OCI-LY7 (cell line): ENCODE results near the gene SERPINC1. TPM values are rescaled to one million over a fixed set of nuclear protein-coding genes. Genes with fewer than 3 reads are reported as not detected.

Experiments
- BruUV-seq: library from RNA; stranded (reverse); fragments of 400-500 nt; replicated peaks from 2 replicates; lab custom pipeline; 2021; lab: Mats Ljungman, UMichigan
- CTCF ChIA-PET: fragments of 300-600 bp; sonication (Branson Sonifier 250); formaldehyde crosslinking; loops from one replicate; lab custom pipeline; 2022; ENCODE audit warnings: antibody characterized with exemption; ENCODE audit not compliant: unreplicated experiment; lab: Charles Lee
- POLR2A ChIA-PET: fragments of 300-600 bp; sonication (Branson Sonifier 250); formaldehyde crosslinking; loops from one replicate; lab custom pipeline; 2022; ENCODE audit warnings: antibody characterized with exemption; lab: Charles Lee
- DNase-seq: peaks from one replicate; pipeline ENCODE4 v3.0.0-alpha.2; 2015; ENCODE audit warnings: low spot score
- H2AFZ ChIP-seq: fragments of 200-600 bp; sonication (generic), shearing (Covaris generic); 2 replicates; pipeline ENCODE4 v1.6.1; 2014; ENCODE audit warnings: mild to moderate bottlenecking, antibody characterized with exemption, low read length, moderate library complexity
- H3K27ac ChIP-seq: fragments of 200-600 bp; sonication (generic); 2 replicates; pipeline ENCODE4 v1.5.1; 2014; ENCODE audit warnings: mixed run types, low read depth, mild to moderate bottlenecking, moderate library complexity, low read length, inconsistent platforms; ENCODE audit not compliant: poor library complexity, severe bottlenecking
- H3K36me3 ChIP-seq: fragments of 200-600 bp; sonication (generic); 2 replicates; pipeline ENCODE4 v1.6.1; 2014; ENCODE audit warnings: mild to moderate bottlenecking, antibody characterized with exemption, low read length, moderate library complexity, mixed read lengths; ENCODE audit not compliant: insufficient read depth
- H3K4me1 ChIP-seq: fragments of 200-600 bp; sonication (generic); 2 replicates; pipeline ENCODE4 v1.5.1; 2014; ENCODE audit warnings: mild to moderate bottlenecking, low read length; ENCODE audit not compliant: insufficient read depth, poor library complexity, severe bottlenecking
- H3K4me2 ChIP-seq: fragments of 200-600 bp; sonication (generic); 2 replicates; pipeline ENCODE4 v1.6.1; 2014; ENCODE audit warnings: mild to moderate bottlenecking, low read length
- H3K4me3 ChIP-seq: fragments of 200-600 bp; sonication (generic); 2 replicates; pipeline ENCODE4 v1.5.1; 2014; ENCODE audit warnings: mild to moderate bottlenecking, low read depth, low read length; ENCODE audit not compliant: poor library complexity, severe bottlenecking
- H3K79me2 ChIP-seq: fragments of 200-600 bp; sonication (generic); 2 replicates; pipeline ENCODE4 v1.6.1; 2016; ENCODE audit warnings: low read depth, mild to moderate bottlenecking, low read length, moderate library complexity, mixed read lengths; ENCODE audit not compliant: insufficient read depth
- H3K9me2 ChIP-seq: fragments of 200-600 bp; sonication (generic); 2 replicates; pipeline ENCODE4 v1.6.1; 2016; ENCODE audit warnings: mild to moderate bottlenecking, low read length, mixed read lengths; ENCODE audit not compliant: insufficient read depth
- H3K9me3 ChIP-seq: fragments of 200-600 bp; sonication (generic); 2 replicates; pipeline ENCODE4 v1.6.1; 2014; ENCODE audit warnings: mild to moderate bottlenecking, mixed run types, low read length, mixed read lengths
- H4K20me1 ChIP-seq: fragments of 200-600 bp; sonication (generic); 2 replicates; pipeline ENCODE4 v1.6.1; 2014; ENCODE audit warnings: mild to moderate bottlenecking, antibody characterized with exemption, low read length, moderate library complexity, mixed read lengths; ENCODE audit not compliant: insufficient read depth
- CTCF ChIP-seq: fragments of 200-600 bp; sonication (generic); conservative IDR thresholded peaks from 2 replicates; pipeline ENCODE4 v1.5.1; 2014; ENCODE audit warnings: mild to moderate bottlenecking, antibody characterized with exemption, low read length, moderate library complexity, mixed read lengths
- EZH2phosphoT487 ChIP-seq: fragments of 200-600 bp; sonication (generic); IDR thresholded peaks from 2 replicates; pipeline ENCODE4 v1.6.1; 2018; ENCODE audit warnings: low read depth, borderline replicate concordance, mild to moderate bottlenecking, mixed run types, antibody characterized with exemption, low read length, moderate library complexity, mixed read lengths
- intact Hi-C: fragments of 100-400 bp; cut with micrococcal nuclease; formaldehyde crosslinking; loops from one replicate; pipeline ENCODE4 v1.10.0; 2022; ENCODE audit not compliant: unreplicated experiment
- total RNA-seq, 2 experiments: library from RNA; depleted of rRNA in 1 of 2; stranded (reverse); fragments of >200 nt in 1 of 2; shearing (Covaris generic) in 1 of 2; gene quantifications; 2 replicates each; pipeline ENCODE4 v1.2.3, GENCODE V29; 2014 to 2022

Gene SERPINC1
- total RNA-seq, 2 experiments from 2014 or later = not detected

- TF ChIP-seq CTCF (peak; percentile 15; the same call in 1 of the 2 replicates), EZH2phosphoT487 (no peak)
- peak overlapping the region; percentile 91 for H3K27ac ChIP-seq
- intact Hi-C loops = loop anchor here (2.0 to 5.0 kb wide), 7 partner anchors 152 to 1337 kb away; partner anchors contain the start of genes PRDX6, RABGAP1L and SUCO
- peak overlapping the region; percentile 98 for H3K4me3 ChIP-seq
- no peak for DNase-seq
- H4K20me1 ChIP-seq = peaks cover 30% of the 10 kb centered on the region
- peak overlapping the region; percentile 96 for H3K4me2 ChIP-seq
- ChIA-PET CTCF (no interaction called here), POLR2A (interaction anchor here (0.5 to 2.8 kb wide), 17 partner anchors 9 to 403 kb away, joined by 3 to 11 read pairs (median 4); partner anchors contain the start of genes CENPL, DARS2, KLHL20 and RC3H1)
- peaks cover 69% of the 10 kb centered on the region for H3K79me2 ChIP-seq
- H3K9me2 ChIP-seq = no peaks in the 10 kb centered on the region
- TSS peak; percentile 71 for BruUV-seq
- no peaks in the 10 kb centered on the region for H3K9me3 ChIP-seq
- peaks cover 49% of the 10 kb centered on the region for H3K4me1 ChIP-seq
- peaks cover 67% of the 10 kb centered on the region for H3K36me3 ChIP-seq
- peak overlapping the region; percentile 62 for H2AFZ ChIP-seq
These were observed 48.1 kb downstream of the SERPINC1 start for GRCh38 chr1:173869021-173869359.

- ChIA-PET CTCF (interaction anchor here (0.8 kb wide), 1 partner anchor 17 kb away, joined by 3 read pairs; no protein-coding TSS in a partner anchor), POLR2A (interaction anchor here (0.5 to 2.8 kb wide), 24 partner anchors 8 to 1154 kb away, joined by 3 to 11 read pairs (median 4); partner anchors contain the start of genes CENPL, DARS2, KLHL20 and RC3H1)
- Histone ChIP-seq H3K4me3 (peak within 1 kb of the TSS; percentile 98), H4K20me1 (peaks cover 35% of the 10 kb centered on the region), H3K9me3 (no peaks in the 10 kb centered on the region), H2AFZ (peak within 1 kb of the TSS; percentile 62), H3K36me3 (peaks cover 67% of the 10 kb centered on the region), H3K4me2 (peak within 1 kb of the TSS; percentile 96), H3K27ac (peak within 1 kb of the TSS; percentile 91), H3K4me1 (peaks cover 55% of the 10 kb centered on the region), H3K79me2 (peaks cover 74% of the 10 kb centered on the region), H3K9me2 (no peaks in the 10 kb centered on the region)
- intact Hi-C loops = loop anchor here (1.0 to 5.0 kb wide), 8 partner anchors 44 to 1336 kb away; partner anchors contain the start of genes CENPL, DARS2, PRDX6 and RABGAP1L
- TF ChIP-seq EZH2phosphoT487 (no peak), CTCF (peak; percentile 29; the same call in 1 of the 2 replicates)
- no TSS peak for BruUV-seq
- peak; percentile 93 for DNase-seq
These were observed 48.7 kb downstream of the SERPINC1 start, which contains the start of gene ZBTB37 for GRCh38 chr1:173868266-173869020. Gene ZBTB37, plus strand, starts transcription at chr1:173868380. Its CDS starts 1,846 bp downstream, at chr1:173870226.
